Ureter (tissue), 1 donor: Measurements from ENCODE around the gene CCT8. TPM values are rescaled to one million over a fixed set of nuclear protein-coding genes. Genes with fewer than 3 reads are reported as not detected.
A peak's percentile ranks its signal among the peaks of the same experiment; 100 is the strongest.
"Not testable (repeated sequence)": the region's sequence is repeated elsewhere in the genome, so short reads cannot be mapped to it uniquely, and the experiment has no call there.

ENCODE experiments used
- DNase-seq: peaks from one replicate; pipeline ENCODE4 v3.0.0-alpha.2; 2020; ENCODE audit warnings: low spot score
- total RNA-seq: library from RNA; stranded (reverse); gene quantifications from one replicate; pipeline ENCODE4 v1.2.4, GENCODE V29; 2023
- donor health status: DM: yes; HTN: yes; CAD: no.

The CCT8 gene
- total RNA-seq, 1 donor from 2014 or later, result 121 TPM

- peak; percentile 97 for DNase-seq
Observed at GRCh38 chr21:29024474-29025327, 48.7 kb downstream of the CCT8 start, which contains the start of gene USP16. TSS of gene USP16 (plus strand) at chr21:29024668. CDS start at chr21:29027914, 3,246 bp downstream.

- DNase-seq, result no peak
Observed at GRCh38 chr21:29022166-29022565, 51.3 kb downstream of the CCT8 start.

GRCh38 chr21:29018540-29018939 lies 54.9 kb downstream of the CCT8 start:
- DNase-seq, result no peak

GRCh38 chr21:29017639-29018237 lies 55.7 kb downstream of the CCT8 start:
- no peak for DNase-seq

- DNase-seq, result not testable (repeated sequence)
Observed at GRCh38 chr21:29011236-29011635, 62.2 kb downstream of the CCT8 start.

GRCh38 chr21:29008367-29008766 lies 65.1 kb downstream of the CCT8 start:
- no peak for DNase-seq

- DNase-seq, result no peak
Observed at GRCh38 chr21:29007810-29008209, 65.6 kb downstream of the CCT8 start.

- no peak for DNase-seq
Observed at GRCh38 chr21:29007135-29007534, 66.3 kb downstream of the CCT8 start.

Other genes with a start within 250 kb of the CCT8 start
- gene LTN1, start 80.8 kb downstream of the CCT8 start, total RNA-seq, result 39.8 TPM
- gene RWDD2B, start 54.3 kb downstream of the CCT8 start, total RNA-seq, result 21.0 TPM
- gene USP16, start 49.0 kb downstream of the CCT8 start, total RNA-seq, result 51.3 TPM
- gene MAP3K7CL, start 57.0 kb upstream of the CCT8 start, total RNA-seq, result 11.5 TPM
- gene BACH1, start 225.3 kb upstream of the CCT8 start, total RNA-seq, result 75.7 TPM